NCI-H510A (cell line): ENCODE results near the gene OBSL1.
A peak's percentile ranks its signal among the peaks of the same experiment; 100 is the strongest.

Source experiments
- DNase-seq: peaks from one replicate; lab custom pipeline; 2025; lab: John Stamatoyannopoulos, UW

Gene OBSL1

GRCh38 chr2:219548990-219549389 is 22.3 kb downstream of the OBSL1 start:
- DNase-seq, result no peak

DNA sequence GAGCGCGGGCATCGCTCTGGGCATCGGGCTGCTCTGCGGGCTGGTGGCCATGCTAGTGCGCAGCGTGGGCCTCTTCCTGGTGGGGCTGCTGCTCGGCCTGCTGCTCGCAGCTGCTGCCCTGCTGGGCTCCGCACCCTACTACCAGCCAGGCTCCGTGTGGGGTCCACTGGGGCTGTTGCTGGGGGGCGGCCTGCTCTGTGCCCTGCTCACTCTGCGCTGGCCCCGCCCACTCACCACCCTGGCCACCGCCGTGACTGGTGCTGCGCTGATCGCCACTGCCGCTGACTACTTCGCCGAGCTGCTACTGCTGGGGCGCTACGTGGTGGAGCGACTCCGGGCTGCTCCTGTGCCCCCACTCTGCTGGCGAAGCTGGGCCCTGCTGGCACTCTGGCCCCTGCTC is 23.7 kb downstream of the OBSL1 start:
- DNase-seq, result no peak

DNA sequence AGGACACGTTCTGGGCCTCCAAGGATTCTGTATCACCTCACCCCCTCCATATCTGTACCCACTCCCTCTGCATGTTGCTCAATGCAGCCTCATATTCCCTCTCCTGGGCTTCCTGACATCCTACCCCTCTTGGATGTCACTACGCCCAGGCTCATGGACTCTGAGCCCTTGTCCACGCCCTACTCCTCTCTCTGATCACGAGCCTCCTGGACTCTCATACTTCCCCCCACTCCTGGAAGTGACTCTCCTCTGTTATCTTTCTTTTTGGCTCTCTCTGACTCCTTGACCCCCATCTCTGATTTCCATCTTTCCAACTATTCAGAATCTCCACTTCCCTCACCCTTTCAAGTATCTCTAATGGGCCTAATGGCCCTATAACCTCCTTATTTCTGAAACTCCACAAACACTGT is 25.4 kb downstream of the OBSL1 start:
- no peak for DNase-seq

DNA sequence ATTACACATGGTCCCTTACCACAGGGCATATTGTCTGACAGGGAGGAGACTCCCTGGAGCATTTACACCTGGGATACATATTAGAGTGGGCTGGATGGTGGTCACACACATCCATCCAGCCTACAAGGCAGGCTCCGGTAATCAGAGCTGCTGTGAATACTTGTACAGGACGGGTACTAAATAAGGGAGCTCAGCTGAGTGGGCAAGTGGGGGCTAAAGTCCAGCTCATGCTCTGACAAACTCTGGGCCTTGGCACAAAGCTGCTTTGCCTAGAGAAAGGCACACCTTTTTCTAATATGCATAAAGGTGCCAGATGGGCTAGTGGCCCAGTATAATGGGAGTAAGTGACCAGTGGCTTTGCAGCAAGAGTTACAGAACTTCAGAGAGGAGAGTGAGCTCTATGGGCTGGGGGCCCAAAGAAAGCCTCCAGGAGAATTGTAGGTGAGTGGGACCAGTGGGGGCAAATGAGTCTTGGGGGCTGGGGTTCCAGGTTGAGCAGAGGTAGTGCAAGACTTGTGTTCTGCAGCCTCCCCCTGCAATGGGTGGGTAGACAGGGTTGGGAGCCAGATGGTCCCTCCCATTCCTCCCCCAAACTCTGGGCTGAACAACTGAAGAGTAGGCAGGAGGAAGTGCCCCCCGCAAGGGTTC is 25.9 kb downstream of the OBSL1 start:
- DNase-seq, result no peak

DNA sequence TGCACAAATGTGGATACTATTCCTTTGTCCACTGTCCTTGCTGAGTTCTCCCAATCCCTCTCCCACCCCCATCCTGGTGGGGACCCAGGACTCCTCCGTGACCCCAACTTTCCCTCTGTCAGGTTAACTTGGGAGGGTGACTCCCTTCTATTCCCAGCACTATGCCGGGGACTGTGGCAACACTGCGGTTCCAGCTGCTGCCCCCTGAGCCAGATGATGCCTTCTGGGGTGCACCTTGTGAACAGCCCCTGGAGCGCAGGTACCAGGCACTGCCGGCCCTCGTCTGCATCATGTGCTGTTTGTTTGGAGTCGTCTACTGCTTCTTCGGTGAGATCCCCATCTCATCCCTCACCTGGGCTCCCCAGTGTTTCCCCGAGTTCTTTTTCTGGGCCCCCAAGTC is 26.8 kb downstream of the OBSL1 start:
- no peak for DNase-seq

DNA sequence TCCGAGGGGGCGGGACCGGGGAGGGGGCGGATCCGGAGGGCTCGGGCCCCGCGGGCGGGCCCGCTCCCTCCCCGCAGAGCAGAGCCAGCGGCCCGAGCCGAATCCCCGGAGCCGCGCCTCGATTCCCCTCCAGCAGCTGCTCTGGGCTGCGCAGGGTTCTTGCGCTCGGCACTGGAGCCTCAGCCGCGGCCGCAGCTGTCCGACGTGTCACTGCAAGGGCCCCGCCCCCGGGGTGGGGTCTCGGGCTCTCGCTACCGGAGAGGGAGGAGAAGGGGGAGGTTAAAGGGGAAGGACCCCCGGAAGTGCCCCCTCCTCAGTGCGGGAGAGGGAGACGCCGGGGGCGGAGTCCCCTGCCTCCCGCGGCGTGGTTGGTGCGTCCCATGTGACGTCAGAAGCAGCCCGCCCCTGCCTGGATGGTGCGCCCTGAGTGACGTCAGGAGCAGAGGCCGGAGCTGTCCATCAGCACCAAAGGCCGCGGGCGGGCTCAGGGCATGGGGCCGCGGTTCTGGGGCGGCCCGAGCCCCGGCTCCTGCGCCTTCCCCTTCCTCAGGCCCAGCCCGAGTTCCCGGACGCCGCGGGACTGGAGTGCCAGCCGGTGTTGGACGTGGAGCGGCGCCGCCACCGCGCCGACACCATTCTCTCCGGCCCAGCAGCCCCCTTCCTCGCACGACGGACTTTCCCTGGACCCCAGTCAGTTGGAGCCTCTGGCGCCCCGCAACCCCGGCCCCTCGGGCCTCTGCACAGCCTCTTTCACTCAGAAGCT is 27.6 kb downstream of the OBSL1 start, which contains the start of the genes CHPF and TMEM198:
TSS of gene CHPF (minus strand) at position 214 of the 763 bp plus-strand sequence. CDS start 271 bp downstream, outside the sequence.
TSS of gene TMEM198 (plus strand) at position 433 of the 763 bp plus-strand sequence. CDS start 700 bp downstream, outside the sequence.
- DNase-seq, result peak; percentile 98

- peak; percentile 57 for DNase-seq
These were observed 28.3 kb downstream of the OBSL1 start for GRCh38 chr2:219542931-219543595.

DNA sequence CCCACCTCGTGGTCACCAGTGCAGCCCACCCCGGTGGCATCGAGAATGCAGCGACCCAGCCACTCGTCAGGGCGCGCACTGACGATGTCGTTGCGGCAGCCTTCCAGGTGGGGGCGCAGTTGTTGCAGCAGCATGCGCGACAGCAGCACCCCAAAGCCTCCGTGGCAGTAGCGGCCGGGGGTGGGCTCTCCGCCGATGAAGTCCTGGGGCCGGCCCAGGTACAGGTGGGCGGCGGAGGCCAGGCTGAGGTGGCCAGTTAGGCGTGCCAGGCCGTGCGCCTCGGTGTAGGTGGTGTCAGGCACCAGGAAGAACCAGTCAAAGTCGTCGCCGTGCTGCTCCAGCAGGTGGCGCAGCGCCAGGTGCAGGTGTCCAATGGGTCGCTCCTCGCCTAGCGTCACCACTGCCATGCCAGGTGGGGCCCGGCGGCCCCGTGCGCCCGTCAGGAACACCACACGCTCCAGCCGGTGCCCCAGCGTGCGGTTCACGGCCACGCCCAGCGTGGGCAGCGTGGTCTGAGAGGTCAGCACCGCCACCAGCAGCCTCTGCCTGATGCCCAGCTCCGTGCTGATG is 29.6 kb downstream of the OBSL1 start:
- peak; percentile 72 for DNase-seq

- no peak for DNase-seq
These were observed 30.4 kb downstream of the OBSL1 start for GRCh38 chr2:219540784-219541504.

DNA sequence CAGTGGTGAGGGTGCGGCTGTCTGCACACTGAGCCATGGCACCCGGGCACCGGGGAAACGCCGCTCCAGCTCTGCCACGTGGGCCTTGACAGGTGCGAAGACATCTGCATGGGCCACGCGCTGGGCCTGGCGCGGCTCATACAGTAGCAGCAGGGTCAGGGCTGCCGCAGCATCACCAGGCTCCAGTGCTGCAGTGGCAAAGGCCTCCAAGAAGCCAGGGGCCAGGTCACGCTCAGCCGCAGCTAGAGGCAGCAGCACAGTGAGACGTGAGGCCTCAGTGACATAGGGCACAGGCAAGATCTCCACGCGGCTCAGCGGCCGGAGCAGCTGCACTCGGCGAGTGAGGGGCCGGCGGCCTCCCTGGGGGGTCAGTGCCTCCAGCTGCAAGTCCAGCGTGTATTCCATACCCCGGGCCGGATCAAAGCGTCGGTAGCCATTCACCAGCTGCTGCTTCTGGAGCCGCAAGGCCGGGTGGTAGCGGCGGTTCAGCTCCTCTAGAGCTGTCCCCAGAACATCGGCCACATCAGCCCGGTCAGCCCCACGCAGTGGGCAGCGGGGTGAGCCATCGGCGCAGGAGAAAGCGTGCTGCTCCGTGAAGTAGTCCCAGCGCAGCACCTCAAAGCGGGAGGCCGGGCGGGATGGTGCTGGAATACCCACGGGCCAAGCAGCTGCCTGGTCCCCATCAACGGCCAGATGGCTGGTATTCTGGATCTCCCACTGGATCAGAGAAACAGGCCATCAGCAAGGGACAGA is 31.2 kb downstream of the OBSL1 start:
- DNase-seq, result no peak

- no peak for DNase-seq
These were observed 32.2 kb downstream of the OBSL1 start for GRCh38 chr2:219538956-219539788.

DNA sequence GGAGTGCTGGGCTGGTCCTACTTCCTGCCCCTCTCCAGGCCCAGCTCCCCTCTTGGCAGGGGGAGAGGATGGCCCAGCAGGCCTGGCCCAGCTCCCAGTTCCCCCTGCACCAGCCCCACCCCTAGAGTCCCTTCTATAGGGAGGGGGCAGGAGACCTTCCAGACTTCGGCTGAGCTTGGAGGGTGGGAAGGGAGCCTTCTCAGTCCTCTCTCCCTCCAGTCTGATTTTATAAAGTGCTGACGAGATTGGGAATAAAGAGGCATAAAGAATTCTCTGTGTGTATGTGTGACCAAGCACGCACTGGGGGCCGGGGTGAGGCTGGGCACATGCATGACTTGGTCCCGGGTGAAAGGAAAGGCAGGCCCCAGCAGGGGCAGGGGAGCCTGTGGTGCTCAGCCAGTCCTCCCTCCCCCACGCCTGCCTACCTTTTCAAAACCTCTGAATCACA is 32.8 kb downstream of the OBSL1 start:
- DNase-seq, result no peak

DNA sequence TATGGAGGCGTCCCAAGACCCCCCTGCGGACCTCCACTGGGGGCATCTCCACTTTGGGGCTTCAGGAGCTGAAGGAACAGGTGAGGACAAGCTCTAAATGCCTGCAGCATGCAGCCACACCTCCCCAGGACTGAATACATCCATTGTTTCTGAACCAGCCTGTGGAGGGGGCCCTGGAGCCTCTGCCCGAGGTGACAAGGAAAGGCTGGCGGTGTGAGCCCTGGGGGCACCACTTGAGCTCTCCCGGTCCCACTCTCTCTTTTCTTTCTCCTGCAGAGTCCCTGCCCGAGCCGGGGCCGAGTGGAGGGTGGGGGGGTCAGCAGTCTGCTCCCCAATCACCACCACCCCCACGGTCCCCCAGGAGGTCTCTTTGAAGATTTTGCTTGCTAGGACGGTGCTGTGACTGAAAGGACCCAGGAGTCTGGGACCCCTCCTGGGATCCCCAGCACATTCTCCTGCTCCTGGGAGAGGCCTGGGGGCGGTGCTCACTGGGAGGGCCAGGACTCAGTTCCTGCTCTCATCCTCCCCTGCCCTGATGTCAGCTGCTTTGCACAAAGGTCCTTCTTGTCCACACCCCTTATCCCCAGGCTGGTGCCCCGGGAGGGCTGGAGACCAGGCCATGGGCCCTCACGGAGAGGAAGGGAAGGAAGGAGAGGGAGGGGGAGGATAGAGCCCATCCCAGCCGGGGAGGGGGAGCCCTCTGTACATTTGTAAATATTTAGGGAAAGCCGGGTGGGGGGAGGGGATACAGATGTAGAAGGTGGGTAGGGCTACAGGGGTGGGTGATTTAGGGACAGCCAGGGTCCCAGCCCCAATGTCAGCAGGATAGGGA is 33.5 kb downstream of the OBSL1 start:
- DNase-seq, result no peak

DNA sequence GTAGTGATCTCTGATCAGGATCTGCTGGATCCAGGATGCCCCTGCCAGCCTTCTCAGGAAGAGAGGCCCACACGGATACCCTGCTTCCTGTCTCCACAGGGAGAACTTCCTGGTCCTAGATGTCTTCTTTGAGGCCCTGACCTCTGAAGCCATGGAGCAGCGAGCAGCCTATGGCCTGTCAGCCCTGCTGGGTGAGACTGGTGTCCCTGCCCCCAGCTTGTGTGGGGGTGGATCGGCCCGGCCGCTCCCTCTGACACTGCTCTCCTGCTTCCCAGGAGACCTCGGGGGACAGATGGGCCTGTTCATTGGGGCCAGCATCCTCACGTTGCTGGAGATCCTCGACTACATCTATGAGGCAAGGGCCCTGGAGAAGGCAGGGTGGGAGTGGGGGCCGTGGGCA is 34.4 kb downstream of the OBSL1 start:
- no peak for DNase-seq

DNA sequence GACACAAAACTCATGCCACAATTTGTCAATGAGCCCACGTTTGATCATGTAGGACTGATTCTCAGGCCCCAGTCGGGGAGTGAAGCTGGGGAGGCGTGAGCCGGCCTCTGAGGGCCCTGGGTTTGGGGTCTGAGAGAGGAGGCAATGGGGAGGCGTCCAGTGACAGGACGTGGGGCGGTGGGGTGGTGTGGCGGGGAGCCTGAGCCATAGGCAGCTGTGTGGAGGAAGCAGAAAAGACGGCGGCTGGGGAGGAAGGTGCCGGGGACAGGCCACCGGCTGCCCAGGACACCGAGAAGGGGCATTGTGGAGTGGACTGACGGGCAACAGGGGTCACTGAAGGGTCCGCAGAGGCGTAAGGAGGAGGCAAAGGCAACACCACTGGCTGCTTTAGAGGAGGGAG is 34.9 kb downstream of the OBSL1 start:
- DNase-seq, result no peak

- no peak for DNase-seq
These were observed 37.2 kb downstream of the OBSL1 start for GRCh38 chr2:219533930-219534661.

- no peak for DNase-seq
These were observed 39.0 kb downstream of the OBSL1 start for GRCh38 chr2:219532378-219532649.

GRCh38 chr2:219531639-219532377 is 39.5 kb downstream of the OBSL1 start:
- DNase-seq, result no peak
